A673 (cell line): ENCODE measurements around the gene ATAT1. TPM values are rescaled to one million over a fixed set of nuclear protein-coding genes. Genes with fewer than 3 reads are reported as not detected.

ENCODE experiments used
- BruUV-seq: library from RNA; stranded (reverse); fragments of 400-500 nt; replicated peaks from 2 replicates; lab custom pipeline; 2021; lab: Mats Ljungman, UMichigan
- CTCF ChIA-PET: fragments of 300-600 bp; sonication (Branson Sonifier 250); formaldehyde crosslinking; loops from one replicate; lab custom pipeline; 2022; ENCODE audit warnings: antibody characterized with exemption; lab: Charles Lee
- POLR2A ChIA-PET: fragments of 300-600 bp; sonication (Branson Sonifier 250); formaldehyde crosslinking; loops from one replicate; lab custom pipeline; 2022; ENCODE audit warnings: antibody characterized with exemption; ENCODE audit not compliant: low non-redundant PET; lab: Charles Lee
- DNase-seq: peaks from one replicate; pipeline ENCODE4 v3.0.0-alpha.2; 2015; ENCODE audit warnings: low spot score
- H3K27ac ChIP-seq: fragments of 200-600 bp; sonication (generic); 2 replicates; pipeline ENCODE4 v1.5.1; 2016; ENCODE audit warnings: mixed run types, low read depth, mild to moderate bottlenecking, mixed read lengths, antibody characterized with exemption, low read length; ENCODE audit not compliant: poor library complexity, severe bottlenecking
- H3K27me3 ChIP-seq: fragments of 200-600 bp; sonication (generic); replicated peaks from 2 replicates; pipeline ENCODE4 v1.6.1; 2017; ENCODE audit warnings: mixed run types, low read depth, mild to moderate bottlenecking, mixed read lengths, antibody characterized with exemption, low read length; ENCODE audit not compliant: insufficient read depth, poor library complexity
- H3K36me3 ChIP-seq: fragments of 200-600 bp; sonication (generic); 2 replicates; pipeline ENCODE4 v1.6.1; 2016; ENCODE audit warnings: mixed run types, mild to moderate bottlenecking, mixed read lengths, antibody characterized with exemption, low read length; ENCODE audit not compliant: insufficient read depth, poor library complexity, severe bottlenecking
- H3K4me1 ChIP-seq: fragments of 200-600 bp; sonication (generic); 2 replicates; pipeline ENCODE4 v1.6.1; 2017; ENCODE audit warnings: mixed run types, mild to moderate bottlenecking, mixed read lengths, antibody characterized with exemption, low read length; ENCODE audit not compliant: insufficient read depth, poor library complexity, severe bottlenecking
- H3K4me3 ChIP-seq: fragments of 200-600 bp; sonication (generic); 2 replicates; pipeline ENCODE4 v1.5.1; 2016; ENCODE audit warnings: low read depth, mixed run types, mild to moderate bottlenecking, mixed read lengths, low read length; ENCODE audit not compliant: poor library complexity, severe bottlenecking
- H3K9me3 ChIP-seq: fragments of 200-600 bp; sonication (generic); 2 replicates; pipeline ENCODE4 v1.6.1; 2016; ENCODE audit warnings: mixed run types, low read depth, mild to moderate bottlenecking, mixed read lengths, antibody characterized with exemption, low read length; ENCODE audit not compliant: poor library complexity, severe bottlenecking
- CTCF ChIP-seq: fragments of 300-800, 200-600 bp; sonication (generic); conservative IDR thresholded peaks from 2 replicates; pipeline ENCODE4 v1.5.1; 2017; ENCODE audit warnings: low read depth, mild to moderate bottlenecking, antibody characterized with exemption, low read length, moderate library complexity, mixed read lengths
- EZH2 ChIP-seq: fragments of 200-600 bp; sonication (generic); IDR thresholded peaks from 2 replicates; pipeline ENCODE4 v1.6.1; 2017; ENCODE audit warnings: borderline replicate concordance, low read depth, mild to moderate bottlenecking, mixed read lengths, antibody characterized with exemption, low read length; ENCODE audit not compliant: poor library complexity, severe bottlenecking
- intact Hi-C: fragments of 100-400 bp; cut with micrococcal nuclease; formaldehyde crosslinking; loops from one replicate; pipeline ENCODE4 v1.10.0; 2022; ENCODE audit not compliant: unreplicated experiment
- total RNA-seq: library from RNA; stranded (reverse); gene quantifications from 2 replicates; pipeline ENCODE4 v1.2.3, GENCODE V29; 2021

The ATAT1 gene
- total RNA-seq, 1 experiment from 2014 or later: 31.7 TPM

DNA sequence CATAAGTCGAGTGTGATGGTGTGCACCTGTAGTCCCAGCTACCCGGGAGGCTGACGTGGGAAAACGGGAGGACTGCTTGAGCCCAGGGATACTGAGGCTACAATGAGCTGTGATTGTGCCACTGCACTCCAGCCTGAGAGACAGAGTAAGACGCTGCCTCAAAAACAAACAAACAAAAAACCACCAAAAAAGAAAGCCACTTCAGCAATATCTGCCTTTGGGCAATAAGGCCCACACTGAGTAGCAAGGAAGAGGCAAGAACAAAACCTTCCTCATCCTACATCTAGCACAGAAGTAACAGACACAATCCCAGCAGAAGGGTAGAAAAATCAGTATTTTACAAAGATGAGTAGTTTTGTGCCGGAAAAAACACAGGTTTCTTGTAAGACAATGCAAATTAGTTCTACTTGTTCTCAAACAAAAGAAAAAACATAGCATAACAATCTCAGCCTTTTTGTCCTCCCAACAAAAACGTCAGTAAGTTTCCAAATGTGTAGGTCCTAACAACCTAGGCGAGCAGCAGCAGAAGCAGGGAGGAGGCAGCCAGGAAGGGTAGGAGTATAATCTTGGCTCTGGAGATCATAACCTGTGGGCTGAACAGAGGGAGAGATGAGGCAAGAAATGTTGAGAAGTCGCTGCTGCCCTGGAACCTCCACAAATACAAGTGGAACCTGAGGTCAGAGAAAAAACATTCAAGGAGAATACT is 15.4 kb upstream of the ATAT1 start:
- no peaks in the 10 kb centered on the region for H3K27me3 ChIP-seq
- H3K4me1 ChIP-seq: peaks cover 27% of the 10 kb centered on the region
- DNase-seq: no peak
- CTCF ChIA-PET: interaction anchor here (0.9 kb wide), 1 partner anchor 119 kb away, joined by 3 read pairs; no protein-coding TSS in a partner anchor
- no peak overlapping the region for H3K27ac ChIP-seq
- H3K36me3 ChIP-seq: peaks cover 60% of the 10 kb centered on the region
- H3K9me3 ChIP-seq: no peaks in the 10 kb centered on the region
- intact Hi-C loops: no loop called here
- BruUV-seq: no TSS peak
- TF ChIP-seq EZH2: no peak
- TF ChIP-seq CTCF: no peak
- POLR2A ChIA-PET: no interaction called here
- no peak overlapping the region for H3K4me3 ChIP-seq

DNA sequence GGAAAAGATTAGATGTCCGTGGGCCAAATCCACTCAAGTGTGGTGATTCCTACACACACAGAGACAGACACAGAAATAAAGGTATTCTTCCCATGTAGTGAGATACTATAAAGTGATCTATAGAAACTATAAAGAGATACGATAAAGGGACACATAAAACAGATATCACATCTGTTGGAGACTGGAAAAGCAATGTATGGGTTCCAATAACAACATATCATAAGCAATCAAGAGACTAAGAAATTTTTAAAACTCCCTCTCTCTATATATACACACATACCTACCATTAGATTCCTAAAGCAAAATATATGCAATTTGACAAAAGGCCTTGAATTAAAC is 14.8 kb upstream of the ATAT1 start:
- intact Hi-C loops: no loop called here

GRCh38 chr6:30612213-30612612 is 14.5 kb upstream of the ATAT1 start:
- Histone ChIP-seq H3K4me1 (peaks cover 27% of the 10 kb centered on the region), H3K27me3 (no peaks in the 10 kb centered on the region), H3K36me3 (peaks cover 57% of the 10 kb centered on the region), H3K27ac (peak overlapping the region; percentile 99), H3K9me3 (no peaks in the 10 kb centered on the region), H3K4me3 (no peak overlapping the region)
- intact Hi-C loops: no loop called here
- BruUV-seq: no TSS peak
- TF ChIP-seq EZH2 (no peak), CTCF (peak; percentile 61)
- CTCF ChIA-PET: interaction anchor here (0.9 to 1.1 kb wide), 2 partner anchors 118 to 475 kb away, joined by 3 to 4 read pairs; no protein-coding TSS in a partner anchor
- peak; percentile 66 for DNase-seq
- POLR2A ChIA-PET: no interaction called here

More for the DNA sequence above, 14.8 kb upstream of the ATAT1 start:
- no peak for DNase-seq
- peaks cover 60% of the 10 kb centered on the region for H3K36me3 ChIP-seq
- no peak overlapping the region for H3K27ac ChIP-seq
- BruUV-seq: no TSS peak
- H3K4me1 ChIP-seq: peaks cover 27% of the 10 kb centered on the region
- no peaks in the 10 kb centered on the region for H3K9me3 ChIP-seq
- H3K4me3 ChIP-seq: no peak overlapping the region
- no peaks in the 10 kb centered on the region for H3K27me3 ChIP-seq
- ChIA-PET CTCF (interaction anchor here (0.9 to 1.1 kb wide), 2 partner anchors 119 to 475 kb away, joined by 3 to 4 read pairs; no protein-coding TSS in a partner anchor), POLR2A (no interaction called here)
- TF ChIP-seq EZH2 (no peak), CTCF (no peak)
